ENCODE data around the gene AFF3.
"Not testable (repeated sequence)": the region's sequence is repeated elsewhere in the genome, so short reads cannot be mapped to it uniquely, and the experiment has no call there.

Gene AFF3

DNA sequence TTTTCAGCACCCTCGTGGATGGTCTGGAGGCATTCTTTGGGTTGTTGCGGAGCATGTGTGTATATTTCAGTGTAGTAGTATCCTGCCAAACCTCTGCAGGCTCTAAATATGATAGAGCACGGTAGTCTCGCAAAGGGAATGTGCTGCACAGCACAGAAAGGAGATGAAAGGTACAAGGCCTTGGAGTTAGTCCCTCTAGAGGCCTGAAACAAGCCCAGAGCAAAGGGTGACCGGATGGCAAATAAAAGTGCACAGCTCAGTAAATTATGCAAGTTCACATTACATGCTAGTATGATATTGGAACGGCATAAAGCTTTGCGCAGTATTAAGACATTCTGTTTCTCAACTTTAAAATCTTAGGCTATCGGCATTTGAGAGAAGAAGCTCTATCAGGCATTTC, 358.1 kb downstream of the AFF3 start:
- no peak for DNase-seq (ENCODE audit: low spot score)

DNA sequence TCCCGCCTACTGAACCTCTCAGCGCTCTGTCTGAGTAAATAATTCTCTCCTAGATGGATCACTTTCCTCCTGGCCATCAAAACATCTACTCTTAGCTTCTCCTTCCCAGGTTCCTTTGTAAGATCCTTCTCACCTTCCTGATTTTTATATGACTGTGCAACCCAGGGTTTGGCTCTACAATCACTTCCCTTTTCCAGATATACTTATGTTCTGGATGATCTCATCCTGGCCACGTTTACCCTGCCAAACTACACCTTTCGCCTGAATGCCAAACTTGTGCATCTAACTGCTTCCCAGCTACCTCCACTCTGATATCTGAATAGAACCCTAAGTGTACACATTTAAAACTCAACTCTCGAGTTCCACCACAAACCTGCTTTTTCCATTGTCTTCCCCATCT, 362.1 kb downstream of the AFF3 start:
- DNase-seq (ENCODE audit: low spot score) = no peak

DNA sequence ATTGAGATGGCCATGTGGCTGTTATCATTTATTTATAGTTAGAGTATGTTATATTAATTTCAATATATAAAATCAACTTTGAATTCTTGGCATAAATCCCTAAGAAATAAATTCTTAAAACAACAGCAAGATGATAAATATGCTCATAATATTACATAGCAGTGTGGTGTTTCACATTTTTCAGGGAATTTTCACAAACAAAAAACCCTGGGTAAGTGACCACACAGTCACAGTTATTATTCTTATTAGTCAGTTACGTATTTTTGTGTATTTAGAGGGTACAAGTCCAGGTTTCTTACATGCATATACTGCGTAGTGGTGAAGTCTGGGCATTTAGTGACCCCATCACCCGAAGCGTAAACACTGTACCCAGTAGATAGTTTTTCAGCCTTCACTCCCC, 363.1 kb downstream of the AFF3 start:
- no peak for DNase-seq (ENCODE audit: low spot score)

DNA sequence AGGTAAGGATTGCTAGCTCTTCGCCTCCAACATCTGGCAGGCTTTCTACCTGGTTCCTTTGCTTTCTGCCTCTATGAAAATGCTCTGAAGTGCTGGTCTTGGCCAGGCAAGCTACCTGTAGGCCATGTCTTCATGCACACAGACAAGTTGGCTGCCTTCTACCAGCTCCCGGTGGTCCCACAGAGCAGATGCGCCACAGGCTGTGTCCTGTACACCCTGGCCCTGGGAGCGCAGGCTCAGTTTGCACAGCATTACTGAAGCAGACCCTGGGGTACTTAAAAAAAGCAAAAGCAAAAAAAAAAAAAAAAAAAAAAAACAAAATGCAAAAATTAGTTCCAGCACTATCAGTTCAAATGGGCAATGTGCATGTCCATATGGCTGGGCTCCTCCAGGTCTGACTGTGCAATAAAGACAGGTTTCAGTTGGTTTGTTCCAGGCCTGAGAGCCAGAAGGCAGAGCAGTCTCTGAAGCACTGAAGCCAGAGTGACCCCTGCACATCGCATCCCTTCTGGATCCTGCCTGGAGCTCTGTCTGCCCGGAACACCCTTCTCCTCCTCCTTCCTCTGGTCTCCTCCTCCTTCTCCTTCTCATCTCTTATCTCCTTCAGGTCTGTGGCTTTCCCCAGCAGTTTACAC, 364.6 kb downstream of the AFF3 start:
- DNase-seq (ENCODE audit: low spot score) = no peak

DNA sequence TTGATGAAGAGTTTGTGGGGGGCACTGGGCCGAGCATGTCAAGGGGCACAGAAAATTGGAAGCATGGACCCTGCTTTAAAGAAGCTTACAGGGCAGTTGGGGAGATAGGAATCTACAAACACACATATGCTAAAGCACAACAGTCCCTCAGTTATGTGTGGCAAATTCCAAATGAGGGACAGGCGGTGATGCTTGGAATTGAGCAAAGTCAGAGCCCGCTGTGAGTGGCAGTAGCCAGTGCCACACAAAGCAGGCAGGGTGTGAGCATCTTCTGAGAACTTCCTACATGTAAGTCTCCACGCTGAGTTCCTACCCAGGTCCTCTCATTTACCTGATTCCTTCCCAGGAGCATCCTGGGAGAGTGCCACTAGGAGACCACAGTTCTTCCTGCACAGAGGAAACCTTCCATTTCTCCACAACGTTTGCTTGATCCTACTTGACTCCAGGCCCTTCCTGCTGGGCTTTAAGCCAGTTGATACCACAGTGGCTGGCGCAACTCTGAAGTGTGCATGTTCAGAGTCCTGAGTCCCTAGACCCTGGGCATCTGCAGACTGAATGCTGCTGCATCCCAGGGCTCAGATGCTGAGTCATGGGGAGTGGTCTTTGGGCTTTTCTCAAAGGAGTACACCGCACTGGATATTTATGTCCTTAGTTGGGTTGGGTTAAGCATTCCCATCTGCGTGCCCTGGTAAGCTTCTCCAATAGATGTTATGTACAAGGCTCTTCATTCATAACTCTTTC, 365.3 kb downstream of the AFF3 start:
- DNase-seq (ENCODE audit: low spot score) = no peak

DNA sequence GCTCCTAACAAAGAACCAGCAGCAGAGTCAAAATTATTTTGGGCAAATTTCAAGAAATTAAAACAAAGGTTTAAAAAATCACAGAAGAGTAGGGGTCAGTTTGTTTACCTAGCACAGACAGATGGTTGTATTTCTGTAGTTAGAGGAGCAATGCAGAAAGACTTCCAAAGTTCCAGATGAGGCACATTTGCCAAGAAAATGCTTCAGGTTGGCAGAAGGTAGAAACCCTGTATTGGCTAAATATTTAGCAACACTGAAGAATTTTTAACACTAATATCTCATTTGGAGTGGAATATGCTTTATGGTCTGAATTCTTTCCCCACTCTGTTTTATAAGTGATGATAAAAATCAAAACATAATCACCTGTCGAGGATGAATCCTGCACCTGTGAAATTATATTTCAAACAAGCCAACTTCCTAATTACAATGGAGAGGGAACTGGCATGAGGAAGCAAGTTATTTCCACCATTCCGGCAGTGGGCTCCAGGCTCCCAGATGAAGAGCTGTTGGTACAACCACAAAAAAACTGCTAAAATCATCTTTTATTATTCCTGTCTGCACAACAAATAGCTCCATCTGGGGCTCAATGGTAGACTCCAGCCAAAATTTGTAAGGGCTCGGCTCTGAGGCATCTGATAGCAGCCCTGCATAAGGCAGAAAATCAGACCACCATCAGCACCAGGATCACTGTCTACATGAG, 366.0 kb downstream of the AFF3 start:
- DNase-seq (ENCODE audit: low spot score) = no peak

DNA sequence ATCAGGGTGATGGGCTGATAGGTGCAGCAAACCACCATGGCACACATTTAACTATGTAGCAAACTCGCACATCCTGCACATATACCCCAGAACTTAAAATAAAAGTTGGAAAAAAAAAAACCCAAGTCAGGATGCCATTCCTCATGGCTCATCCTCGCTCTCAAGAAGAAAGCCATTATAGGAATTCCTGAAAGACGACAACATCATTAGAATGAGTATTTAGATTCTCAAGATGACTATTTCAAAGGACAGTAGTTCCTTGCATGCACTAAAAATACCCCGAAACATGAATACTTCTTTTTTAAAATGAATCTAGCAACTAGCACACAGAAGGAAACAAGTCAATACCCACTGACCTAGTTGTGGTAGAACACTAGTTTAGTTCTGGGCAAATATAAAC, 366.8 kb downstream of the AFF3 start:
- no peak for DNase-seq (ENCODE audit: low spot score)

DNA sequence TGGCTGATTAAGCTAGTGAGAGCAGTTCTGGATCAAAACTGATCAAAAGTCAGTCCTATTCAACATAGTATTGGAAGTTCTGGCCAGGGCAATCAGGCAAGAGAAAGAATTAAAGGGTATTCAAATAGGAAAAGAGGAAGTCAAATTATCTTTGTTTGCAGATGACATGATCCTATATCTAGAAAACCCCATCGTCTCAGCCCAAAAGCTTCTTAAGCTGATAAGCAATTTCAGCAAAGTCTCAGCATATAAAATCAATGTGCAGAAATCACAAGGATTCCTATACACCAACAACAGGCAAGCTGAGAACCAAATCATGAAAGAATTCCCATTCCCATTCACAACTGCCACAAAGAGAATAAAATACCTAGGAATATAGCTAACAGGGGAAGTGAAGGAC, 368.7 kb downstream of the AFF3 start:
- DNase-seq (ENCODE audit: low spot score) = not testable (repeated sequence)

DNA sequence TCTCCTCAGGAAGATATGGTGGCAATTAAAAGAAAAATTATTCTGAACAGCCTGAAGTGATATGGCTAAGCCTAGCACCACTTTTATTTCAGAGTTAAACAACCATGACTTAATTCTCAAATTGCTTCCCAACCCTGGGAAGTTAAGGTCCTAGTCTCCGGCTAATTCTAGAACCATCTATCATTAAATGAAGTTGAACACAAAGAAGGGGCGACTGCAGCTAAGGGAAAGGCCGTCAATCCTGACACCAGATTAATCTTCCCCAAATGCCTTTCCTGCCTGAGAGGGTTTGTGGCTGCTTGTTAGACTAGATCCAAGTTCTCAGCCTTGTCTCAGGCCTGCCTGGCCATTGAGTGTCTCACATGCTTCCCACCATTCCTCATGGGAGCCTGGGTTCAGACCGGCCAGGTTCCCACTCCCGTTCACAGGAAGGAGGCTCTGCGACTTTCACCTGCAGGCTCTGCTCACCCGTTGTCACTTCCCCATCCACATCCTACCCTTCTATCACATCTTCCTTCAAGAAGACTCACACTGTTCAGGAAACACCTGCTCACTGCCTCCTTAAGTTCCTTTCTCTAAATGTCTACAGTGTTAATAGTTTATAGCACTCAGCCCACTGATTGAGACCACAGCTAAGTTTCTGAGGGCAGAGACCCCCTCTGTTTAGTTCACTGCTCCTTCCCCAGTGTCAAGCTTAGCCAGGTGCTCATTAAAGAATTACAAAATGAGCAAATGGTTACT, 369.6 kb downstream of the AFF3 start:
- DNase-seq (ENCODE audit: low spot score) = no peak

DNA sequence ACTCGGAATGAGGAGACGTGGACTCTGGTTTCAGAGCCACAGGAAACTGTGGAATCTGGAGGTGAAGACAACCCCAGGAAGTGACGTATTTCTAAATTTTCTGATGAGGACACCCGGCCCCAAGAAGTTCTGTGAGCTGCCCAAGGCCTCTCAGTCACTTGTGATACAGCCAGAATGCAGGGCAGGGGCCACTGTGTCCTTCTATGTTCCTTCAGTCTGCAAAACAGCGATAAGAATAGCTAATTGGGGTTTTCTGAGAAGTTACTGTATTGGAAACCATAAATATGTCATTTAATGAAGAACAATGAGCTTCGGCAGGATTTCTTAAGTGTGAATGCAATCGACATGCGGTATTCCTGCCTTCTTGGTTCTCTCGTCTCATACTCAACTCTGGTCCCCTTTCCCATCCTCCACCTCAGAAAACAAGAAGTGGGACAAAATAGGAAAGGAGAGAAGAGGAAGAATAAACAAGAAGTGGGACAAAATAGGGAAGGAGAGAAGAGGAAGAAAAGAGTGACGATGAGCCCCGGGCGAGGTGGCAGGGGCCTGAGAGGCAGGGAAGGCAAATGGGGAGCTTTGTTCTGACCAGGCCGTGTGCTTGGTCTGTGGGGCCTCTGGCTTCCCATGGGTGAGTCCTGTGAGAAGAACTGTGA, 370.6 kb downstream of the AFF3 start:
- no peak for DNase-seq (ENCODE audit: low spot score)

DNA sequence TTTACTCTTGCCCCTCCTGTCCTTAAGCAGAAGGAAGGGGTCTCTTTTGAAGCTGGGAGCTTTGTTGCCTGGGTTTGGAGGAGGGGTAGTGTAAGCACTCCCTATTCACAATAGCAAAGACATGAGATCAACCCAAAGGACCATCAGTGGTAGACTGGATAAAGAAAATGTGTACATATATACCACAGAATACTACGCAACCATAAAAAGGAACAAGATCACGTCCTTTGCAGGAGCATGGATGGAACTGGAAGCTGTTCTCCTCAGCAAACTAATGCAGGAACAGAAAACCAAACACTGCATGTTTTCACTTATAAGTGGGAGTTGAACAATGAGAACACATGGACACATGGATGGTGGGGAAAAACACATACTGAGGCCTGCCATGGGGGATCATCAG, 371.5 kb downstream of the AFF3 start:
- DNase-seq (ENCODE audit: low spot score) = no peak

DNA sequence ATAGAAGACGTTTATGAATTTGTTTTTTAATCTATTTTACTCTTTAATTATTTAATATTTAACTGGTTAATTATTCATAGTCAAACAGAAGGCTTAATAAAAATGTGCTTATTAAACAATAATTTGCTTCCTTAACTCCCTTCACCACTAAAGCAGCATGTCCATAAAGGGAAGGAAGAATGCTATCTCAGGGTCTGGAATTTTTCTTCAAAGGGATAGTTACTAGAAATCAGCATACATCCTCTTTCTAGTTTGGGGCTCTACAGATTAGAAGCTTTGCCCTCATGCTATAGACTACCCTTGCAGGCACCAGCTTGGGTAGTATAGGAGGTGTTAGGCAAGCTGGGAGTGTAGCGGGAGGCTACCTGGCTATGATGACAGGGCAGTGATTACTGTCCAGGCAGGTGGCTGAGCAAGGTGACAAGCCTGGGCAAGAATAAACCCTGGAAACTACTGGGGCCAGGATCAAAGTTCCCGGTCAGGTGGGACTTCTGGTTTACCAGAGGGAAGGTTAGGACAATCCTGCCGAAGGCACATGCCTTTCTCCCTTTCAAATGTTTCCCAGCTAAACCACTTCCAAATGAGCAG, 376.6 kb downstream of the AFF3 start:
- DNase-seq (ENCODE audit: low spot score) = no peak

DNA sequence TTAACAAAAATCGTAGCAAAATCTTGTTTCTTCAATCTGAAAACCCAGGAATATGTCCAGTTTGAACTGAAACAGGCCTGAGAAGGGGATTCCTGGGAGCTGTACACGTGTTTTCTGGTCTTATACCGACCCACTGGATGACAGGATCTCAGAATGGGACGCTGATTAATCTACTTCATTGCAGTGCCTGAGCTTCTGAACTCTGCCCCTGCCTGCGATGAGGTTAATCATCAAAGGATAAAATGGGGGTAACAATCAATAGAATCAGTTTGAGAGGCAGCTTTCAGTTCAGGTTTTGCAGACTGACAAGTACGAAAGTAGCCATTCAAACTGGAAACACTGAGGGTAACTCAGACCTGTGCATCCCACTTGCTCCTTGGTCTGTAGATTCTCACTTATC, 378.6 kb downstream of the AFF3 start:
- DNase-seq (ENCODE audit: low spot score) = no peak

DNA sequence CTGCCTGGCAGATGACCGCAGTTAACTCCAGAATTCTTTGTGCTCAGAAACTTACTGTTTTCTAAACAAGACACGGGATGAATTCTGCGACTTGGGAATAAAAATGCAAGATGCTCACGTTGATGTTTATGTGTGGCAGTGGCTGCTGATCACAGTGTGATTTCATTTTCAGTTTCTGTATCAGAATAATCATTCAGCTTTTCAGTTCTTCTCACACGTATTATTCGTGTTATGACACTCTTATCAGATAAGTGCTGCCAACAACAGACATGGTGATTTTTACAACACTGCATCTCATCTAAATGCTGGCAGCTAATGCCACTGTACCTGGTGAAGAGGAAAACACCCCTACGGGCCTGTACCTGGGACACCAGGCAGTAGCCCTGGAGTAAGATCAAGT, 379.7 kb downstream of the AFF3 start:
- DNase-seq (ENCODE audit: low spot score) = no peak

DNA sequence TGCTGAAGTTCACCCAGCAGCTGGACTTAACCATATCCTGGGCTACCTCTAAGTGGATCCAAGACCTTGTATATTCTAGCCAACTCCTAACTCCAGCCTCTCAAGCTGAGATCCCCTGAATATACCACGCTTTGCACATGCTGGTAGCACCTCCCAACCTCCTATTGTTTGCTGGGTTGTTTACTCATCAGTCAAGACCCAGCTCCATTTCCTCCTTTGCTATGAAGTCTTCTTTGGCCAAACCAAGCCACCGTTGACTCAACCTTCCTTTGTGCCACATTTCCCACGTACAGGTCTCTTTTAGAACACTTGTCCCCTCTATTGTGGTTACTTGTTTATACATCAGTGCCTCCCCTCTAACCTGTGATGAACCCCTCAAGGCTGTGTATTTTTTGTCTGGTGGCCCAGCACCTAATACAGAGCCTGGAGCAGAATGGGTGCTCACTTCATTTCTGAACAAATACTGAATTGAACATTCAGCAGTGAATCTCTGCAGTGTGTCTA, 384.7 kb downstream of the AFF3 start:
- DNase-seq (ENCODE audit: low spot score) = peak; percentile 56

DNA sequence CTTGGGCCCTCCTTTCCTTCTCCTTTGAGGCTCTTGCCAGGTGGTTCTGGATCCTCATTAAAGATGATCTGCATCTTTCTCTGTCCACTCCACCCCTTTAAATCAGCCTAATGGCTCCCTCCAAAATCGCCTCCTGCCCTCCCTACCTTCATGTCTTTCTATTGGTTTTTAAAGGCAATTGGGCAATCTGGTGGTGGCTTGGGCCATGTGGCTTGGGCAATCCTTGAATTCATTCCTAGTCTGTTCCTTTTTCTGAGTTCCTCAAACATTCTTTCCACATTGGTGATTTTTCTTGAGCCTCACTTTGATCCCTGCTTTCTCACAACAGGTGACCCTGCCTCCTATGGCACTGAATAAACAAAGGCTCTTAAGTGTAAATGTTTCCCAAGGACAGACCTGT, 386.3 kb downstream of the AFF3 start:
- DNase-seq (ENCODE audit: low spot score) = no peak

DNA sequence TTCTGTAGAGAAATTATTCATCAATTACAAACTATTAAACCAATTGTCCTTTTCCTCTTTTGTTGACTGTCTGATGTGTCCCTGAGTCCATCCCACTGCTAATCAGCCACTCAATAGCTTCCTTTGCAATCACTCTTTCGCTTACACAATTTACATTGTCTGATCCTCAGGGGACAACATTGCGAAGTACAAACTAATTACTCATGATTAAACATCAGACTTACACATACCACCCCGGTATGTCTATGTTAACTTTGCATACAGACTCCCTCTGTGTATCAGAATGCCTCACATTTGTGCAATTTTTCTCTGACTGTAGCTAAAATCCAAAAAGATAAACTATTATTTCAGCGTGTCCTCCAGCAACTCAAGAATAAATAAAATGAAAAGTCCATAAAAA, 388.2 kb downstream of the AFF3 start:
- DNase-seq (ENCODE audit: low spot score) = no peak

DNA sequence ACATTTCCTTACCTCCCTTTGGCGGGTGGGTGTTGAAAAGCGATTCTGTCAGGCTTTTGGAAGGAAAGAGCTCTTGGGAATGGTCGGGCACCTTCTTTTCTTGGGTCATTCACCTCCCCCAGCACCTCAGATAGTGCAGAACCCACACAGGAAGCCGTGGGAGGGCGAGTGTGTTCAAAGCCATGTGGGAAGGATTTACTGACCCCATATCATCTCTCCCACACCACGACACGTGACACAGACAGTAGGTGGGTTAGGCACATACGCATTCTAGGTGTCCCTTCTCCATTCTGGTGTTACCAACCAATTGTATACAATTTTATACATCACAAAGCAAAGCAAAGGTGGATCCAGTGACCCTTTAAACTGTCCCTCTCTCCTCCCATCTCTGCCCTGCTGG, 388.9 kb downstream of the AFF3 start:
- no peak for DNase-seq (ENCODE audit: low spot score)

DNA sequence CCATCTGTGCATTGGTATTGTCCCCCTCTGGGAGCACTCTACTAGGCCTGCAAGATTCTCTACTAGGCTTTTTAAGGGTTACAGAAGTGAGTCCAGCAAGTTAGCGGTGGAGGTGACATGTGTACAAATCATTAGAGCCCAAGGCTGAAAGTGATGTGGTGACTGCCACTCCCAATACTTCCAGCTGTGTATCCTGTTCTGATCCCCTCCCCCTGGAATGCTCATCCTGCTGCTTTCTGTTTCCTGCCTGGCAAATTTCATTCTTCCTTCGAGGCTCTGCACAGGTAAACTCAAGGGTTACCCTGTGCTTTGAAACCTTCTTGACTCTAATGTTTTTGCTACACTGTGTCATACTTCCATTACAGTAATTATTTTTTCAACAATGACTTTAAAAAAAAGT, 394.0 kb downstream of the AFF3 start:
- no peak for DNase-seq (ENCODE audit: low spot score)

DNA sequence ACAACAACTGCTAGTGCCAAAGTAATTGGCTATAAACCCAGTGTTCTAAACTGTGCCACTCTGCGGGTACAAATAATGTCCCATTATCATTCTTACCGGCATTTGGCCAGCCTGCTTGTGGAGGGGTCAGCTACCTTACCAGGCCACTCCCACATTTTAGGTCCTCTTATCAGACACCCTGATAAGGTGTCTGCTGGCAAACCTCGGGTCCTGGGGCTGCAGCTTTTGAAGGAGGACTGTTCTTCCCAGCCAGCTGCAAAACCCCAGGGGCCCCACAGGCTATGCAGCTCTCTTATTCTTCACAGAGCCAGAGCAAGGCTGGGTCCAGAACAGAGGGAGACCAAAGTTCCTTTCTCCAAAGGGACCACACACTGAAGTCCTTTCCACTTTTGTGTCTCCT, 394.5 kb downstream of the AFF3 start:
- DNase-seq (ENCODE audit: low spot score) = no peak

DNA sequence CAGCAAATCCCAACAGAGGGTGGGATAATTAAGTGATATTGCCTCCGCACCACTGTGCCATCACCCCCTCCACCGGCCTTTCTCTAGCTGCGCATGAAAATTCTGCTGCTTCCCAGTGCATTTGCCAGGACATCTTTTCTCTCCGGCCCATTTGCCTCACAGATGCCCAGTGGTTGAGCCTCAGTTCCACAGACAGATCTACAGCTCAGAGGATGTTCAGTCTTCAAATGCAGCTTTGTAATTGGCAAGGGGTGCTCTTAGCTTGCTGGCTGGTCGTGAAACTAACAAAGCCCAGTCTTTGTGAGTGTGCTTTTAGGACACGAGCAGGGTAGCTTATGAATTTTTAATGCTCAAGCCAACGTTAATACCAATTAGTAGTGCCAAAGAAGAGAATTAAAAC, 399.2 kb downstream of the AFF3 start:
- DNase-seq (ENCODE audit: low spot score) = no peak

DNA sequence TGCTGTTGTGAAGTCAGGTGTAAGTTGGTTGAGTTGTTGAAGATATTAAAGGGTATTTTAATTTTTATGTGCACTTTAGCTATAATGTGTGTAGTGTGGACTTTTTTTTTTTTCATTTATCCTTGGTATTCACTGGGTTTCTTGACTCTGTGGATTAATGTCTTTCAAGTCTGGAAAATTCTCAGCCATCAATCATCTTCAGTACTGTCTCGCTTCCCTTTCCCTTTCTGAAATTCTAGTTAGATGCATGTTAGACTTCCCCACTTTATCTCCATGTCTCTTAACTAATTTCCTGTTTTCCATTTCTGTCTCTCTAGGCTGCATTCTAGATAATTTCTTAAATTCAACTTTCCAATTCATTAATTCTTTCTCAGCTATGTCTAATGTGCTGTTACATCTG, 404.9 kb downstream of the AFF3 start:
- no peak for DNase-seq (ENCODE audit: low spot score)

Data from kidney capillary endothelial cell (primary cell).